Cerebellar nuclear complex (tissue), 1 donor: ENCODE measurements around the gene BABAM2.

Source experiments
- DNase-seq, 2 experiments: peaks; one replicate each; lab custom pipeline; 2025; lab: John Stamatoyannopoulos, UW

Gene BABAM2

GRCh38 chr2:28129955-28130695 lies 239.6 kb downstream of the BABAM2 start:
- no peak for DNase-seq

DNA sequence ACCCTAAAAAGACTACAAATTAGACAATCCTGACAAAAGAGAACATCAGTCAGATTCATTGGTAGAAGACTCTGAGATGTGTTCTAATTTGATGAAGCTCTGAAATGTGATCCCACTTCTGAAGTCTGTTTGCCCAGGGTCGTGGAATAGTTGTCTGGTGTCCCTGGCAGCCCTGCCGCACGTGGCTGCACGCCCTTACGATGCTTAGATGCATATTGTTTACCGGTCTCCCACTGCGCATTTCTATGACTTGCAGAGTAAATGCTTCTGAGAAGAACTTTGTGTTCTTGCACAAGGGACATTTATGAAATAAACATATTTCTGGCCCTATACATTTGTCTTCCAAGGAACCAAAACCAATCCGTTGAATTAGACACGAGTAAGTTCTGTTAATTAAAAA lies 243.2 kb downstream of the BABAM2 start:
- no peak for DNase-seq

- no peak for DNase-seq
Measured at GRCh38 chr2:28134262-28134812, 243.8 kb downstream of the BABAM2 start.

DNA sequence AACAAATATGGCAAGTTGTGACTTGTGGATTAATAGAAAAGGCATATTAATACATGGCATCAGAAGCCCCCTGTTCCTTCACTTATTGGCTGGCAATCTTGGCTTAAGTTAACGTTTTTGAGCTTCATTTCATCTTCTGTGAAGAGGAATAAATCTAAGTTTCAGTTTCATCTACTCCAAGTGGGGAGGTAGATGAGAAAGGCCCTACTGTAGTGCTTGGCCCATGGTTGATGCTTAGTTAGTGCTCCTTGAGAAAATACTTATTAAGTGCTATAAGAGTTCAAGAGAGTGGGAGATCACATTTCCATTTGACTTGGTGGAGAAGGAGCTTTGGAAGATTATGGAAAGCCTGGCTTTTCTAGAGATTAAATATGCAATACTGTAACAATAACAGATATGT lies 244.3 kb downstream of the BABAM2 start:
- DNase-seq: no peak

DNA sequence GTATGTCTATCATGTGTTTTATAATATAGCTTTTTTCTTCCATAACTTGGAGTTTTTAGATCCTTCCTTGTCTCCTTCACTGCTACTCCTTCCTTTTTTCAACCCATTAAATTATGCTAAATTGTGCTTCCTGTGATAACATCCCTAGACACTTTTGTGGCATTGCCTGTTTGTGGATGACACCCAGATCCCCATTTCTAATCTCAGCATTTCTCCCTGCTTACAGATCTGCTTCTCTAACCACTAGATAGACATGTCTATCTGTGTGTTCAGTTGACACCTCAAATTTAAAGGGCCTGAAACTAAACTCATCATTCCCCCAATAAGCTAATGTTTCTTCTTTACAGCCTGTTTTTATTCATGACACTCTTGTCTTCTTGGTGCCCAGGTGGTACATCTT lies 244.8 kb downstream of the BABAM2 start:
- no peak for DNase-seq

- no peak for DNase-seq
Measured at GRCh38 chr2:28135799-28136198, 245.3 kb downstream of the BABAM2 start.

DNA sequence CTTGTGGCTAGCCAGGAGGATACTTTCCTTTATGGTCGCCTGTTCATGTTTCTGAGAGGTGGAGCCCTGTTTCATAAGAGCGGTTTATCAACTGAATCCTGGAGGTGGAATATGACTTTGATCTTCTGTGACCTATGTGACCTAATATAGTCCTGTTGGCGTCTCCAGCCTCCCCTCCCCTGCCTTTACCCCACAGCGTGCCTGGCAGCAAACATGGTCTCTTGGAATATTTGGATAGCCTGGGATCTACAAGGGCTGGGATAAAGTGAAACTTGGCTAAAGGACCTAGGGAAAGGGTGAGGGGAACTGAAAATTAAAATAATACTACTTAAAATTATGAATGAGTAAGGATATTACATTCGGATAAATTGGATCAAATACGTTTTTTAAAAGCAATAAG lies 246.0 kb downstream of the BABAM2 start:
- DNase-seq: no peak

DNA sequence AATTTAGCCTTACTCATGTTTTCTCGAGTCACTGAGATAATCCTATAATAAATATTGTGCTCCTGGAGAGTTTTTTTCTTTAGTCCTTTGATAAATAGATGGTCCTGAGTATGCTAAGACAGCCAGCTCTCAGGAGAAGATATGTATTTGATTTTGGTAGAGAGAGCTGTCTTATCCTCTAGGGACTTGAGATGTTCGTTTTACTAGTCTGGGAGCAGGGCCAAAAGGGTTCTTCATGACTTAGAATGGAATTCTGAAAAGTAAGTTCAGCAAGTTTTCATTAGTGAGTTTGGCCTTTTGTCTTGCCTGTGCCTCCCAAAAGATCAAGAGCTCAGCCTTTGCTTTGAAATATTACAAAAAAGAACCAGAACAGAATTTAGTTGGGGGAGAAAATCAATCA lies 246.7 kb downstream of the BABAM2 start:
- no peak for DNase-seq

GRCh38 chr2:28142386-28142785 lies 251.9 kb downstream of the BABAM2 start:
- DNase-seq: no peak

DNA sequence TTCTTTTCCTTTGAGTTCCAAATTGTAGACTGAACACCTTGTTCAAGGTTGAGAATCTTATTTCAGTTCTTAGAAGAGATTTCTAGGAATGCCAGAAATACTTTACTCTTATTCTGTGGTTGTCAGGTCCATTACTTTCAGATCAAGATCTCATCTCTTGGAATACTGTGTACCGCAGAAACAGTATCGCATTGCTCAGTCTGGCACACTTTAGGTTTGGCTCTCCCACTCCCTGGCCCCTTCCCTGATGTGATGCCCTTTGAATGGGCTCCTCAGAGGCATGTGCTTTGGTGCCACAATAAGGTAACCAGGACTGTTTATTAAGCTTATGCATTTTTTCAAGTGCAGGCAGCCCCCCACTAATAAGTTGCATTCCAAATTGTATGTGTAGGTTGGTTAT lies 257.5 kb downstream of the BABAM2 start:
- DNase-seq: no peak

DNA sequence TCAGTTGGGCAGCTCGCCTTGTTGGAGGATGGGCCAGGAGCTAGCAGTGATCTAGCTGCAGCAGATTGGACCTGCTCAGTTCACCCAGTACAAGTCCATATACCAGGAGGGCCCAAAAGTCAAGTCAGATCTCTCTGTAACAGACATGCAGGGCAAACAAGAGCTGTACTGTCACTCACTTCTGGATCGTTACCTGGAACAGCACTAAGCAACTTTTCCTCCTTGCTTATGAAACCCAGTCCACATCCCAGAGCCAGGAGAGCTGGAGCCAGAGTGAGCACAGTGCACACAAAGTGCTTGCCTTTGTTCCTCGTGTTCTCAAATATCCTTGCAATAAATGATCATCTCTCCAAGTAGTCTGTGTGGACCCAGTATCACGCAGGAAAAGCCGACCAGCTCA lies 258.0 kb downstream of the BABAM2 start:
- no peak for DNase-seq

GRCh38 chr2:28150236-28150915 lies 259.8 kb downstream of the BABAM2 start:
- no peak for DNase-seq

GRCh38 chr2:28150994-28151393 lies 260.5 kb downstream of the BABAM2 start:
- DNase-seq: no peak

DNA sequence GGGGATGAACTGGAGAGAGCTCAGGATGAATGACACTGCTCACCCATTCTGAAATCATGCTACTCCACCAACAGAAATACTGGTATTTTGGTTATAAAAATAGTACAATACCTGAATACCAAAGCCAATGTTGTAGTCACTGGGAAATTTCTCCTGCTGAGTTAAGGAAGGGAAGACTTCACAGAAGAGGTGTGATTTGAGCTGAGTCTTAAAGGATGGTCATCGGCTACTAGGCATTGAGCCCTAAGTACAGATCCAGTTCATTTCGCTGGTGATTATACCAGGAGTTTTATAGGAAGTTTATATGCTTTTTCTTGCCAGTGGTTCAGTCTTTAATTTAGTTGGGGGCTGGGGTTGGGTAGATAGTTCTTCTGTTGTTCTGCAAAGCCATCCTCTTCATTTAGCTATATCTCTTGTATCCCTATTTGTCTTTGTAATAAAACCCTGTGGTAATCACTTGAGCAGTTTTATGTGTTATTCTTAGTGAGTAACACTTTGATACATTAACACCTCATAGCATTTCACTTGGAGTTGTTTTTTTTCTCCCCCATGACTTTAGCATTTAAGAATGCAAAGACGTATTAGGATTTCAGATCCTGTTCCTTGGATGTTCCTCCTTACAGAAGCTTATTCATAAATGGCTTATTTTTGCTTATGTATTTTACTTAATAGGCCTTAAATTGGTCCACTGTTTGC lies 262.2 kb downstream of the BABAM2 start:
- no peak for DNase-seq

DNA sequence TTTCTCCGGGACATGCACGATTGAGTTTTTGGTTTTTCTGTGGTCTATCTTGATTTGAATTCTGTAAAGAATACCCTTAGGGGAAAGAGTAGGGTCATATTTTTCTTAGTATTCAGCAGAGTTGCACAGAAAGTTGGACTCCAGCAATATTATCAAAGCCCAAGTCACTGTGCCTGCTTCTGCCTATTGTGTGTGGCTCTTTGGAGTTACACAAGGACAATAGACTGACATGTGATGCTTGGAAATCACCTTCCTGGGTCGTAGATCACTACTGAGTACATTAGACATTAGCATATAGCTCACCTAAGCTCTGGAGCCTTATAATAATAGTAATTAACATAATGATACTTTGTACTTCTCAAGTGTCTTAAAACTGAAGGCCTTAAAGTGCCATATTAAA lies 263.3 kb downstream of the BABAM2 start:
- no peak for DNase-seq

DNA sequence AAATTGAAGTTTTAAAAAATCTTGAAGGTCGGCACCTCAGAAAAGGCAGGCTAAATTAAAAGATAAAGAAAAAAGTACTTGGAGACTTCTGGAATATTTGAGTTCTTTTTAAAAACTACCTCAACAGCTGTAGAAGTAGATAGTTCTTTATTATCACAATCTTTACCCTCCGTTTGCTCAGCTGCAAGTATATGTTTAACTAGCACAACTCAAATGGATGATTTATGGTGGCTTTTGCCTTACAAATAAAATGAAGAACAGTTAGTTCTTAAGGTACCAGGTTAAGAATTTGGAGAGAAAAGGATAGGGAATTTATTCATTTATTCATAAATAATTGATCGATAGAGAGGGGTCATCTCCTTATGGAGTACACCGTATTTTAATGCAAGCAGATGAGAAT lies 264.6 kb downstream of the BABAM2 start:
- no peak for DNase-seq

- DNase-seq: no peak
Measured at GRCh38 chr2:28155627-28156026, 265.1 kb downstream of the BABAM2 start.

DNA sequence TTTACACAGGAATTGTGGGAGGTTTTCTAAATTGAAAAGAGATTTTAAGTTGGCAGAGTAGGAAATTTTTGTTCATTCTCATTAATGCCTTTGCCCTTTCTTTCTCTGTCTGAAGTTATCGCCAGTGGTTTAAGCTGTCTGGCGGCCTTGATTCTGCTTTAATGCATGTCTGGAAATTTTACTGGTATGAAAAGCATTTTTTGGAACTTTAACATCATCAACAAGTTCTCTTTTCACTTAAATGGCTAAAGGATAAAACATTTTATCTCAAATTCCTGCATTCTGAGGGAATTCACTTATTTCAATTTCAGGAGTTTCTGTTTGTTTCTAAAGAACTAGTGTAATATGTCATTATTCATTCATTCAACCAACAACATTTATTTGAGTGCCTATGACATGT lies 268.3 kb downstream of the BABAM2 start:
- no peak for DNase-seq

- DNase-seq: no peak
Measured at GRCh38 chr2:28160986-28161425, 270.5 kb downstream of the BABAM2 start.

GRCh38 chr2:28161466-28161865 lies 270.9 kb downstream of the BABAM2 start:
- no peak for DNase-seq

DNA sequence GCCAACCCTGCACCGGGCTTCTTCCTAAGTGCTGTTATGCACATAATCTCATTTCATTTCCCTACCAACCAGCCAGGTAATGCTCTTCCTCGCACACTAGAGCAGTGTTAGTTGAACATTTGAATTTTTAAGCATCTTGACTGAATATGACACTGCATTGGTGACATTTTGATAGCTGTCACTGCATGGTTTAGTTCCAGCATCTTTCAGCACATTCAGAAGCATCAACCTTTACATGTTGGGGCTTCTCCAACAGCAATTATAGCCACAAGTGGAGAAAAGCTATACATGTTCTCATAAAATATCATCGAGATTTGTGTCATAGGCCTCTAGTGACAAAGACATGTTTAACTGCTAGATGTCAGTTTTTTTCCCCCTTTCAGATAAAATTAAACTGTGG lies 272.0 kb downstream of the BABAM2 start:
- no peak for DNase-seq

GRCh38 chr2:28163028-28163427 lies 272.5 kb downstream of the BABAM2 start:
- DNase-seq: no peak
